ENCODE measurements around the gene MEGF11. TPM values are rescaled to one million over a fixed set of nuclear protein-coding genes. Genes with fewer than 3 reads are reported as not detected.

The MEGF11 gene
- total RNA-seq, 4 donors from 2014 or later, result 2.4 to 8.5 (median 4.3) TPM

GRCh38 chr15:65926459-65926858 lies 327.1 kb downstream of the MEGF11 start:
- Histone ChIP-seq H3K4me1 (no peaks in the 10 kb centered on the region), H3K36me3 (no peaks in the 10 kb centered on the region), H3K27me3 (no peaks in the 10 kb centered on the region), H3K9me3 (no peaks in the 10 kb centered on the region), H3K27ac (no peak overlapping the region), H3K4me3 (no peak overlapping the region)
- WGBS, result 100% methylated on average over 1 of the region's 1 CpG
- DNase-seq (ENCODE audit: low spot score in 2 of 2), result no peak
- no peak for TF ChIP-seq POLR2AphosphoS5 (IDR thresholded peaks at IDR 0.05)
- no peak for TF ChIP-seq EP300 (IDR thresholded peaks at IDR 0.05)
- no peak for TF ChIP-seq POLR2A (IDR thresholded peaks at IDR 0.05)
- no peak for TF ChIP-seq CTCF (IDR thresholded peaks at IDR 0.05)

- H3K27me3 ChIP-seq, result no peaks in the 10 kb centered on the region
- no peaks in the 10 kb centered on the region for H3K4me1 ChIP-seq
- no peaks in the 10 kb centered on the region for H3K36me3 ChIP-seq
- no peak overlapping the region for H3K4me3 ChIP-seq
- no peaks in the 10 kb centered on the region for H3K9me3 ChIP-seq
- no peak for DNase-seq (ENCODE audit: low spot score in 2 of 2)
- H3K27ac ChIP-seq, result no peak overlapping the region
- TF ChIP-seq POLR2AphosphoS5 (IDR thresholded peaks at IDR 0.05) (no peak), CTCF (IDR thresholded peaks at IDR 0.05) (no peak), POLR2A (IDR thresholded peaks at IDR 0.05) (no peak), EP300 (IDR thresholded peaks at IDR 0.05) (no peak)
- WGBS, result 100% methylated on average over 1 of the region's 1 CpG
Observed at GRCh38 chr15:65925338-65925737, 328.2 kb downstream of the MEGF11 start.

DNA sequence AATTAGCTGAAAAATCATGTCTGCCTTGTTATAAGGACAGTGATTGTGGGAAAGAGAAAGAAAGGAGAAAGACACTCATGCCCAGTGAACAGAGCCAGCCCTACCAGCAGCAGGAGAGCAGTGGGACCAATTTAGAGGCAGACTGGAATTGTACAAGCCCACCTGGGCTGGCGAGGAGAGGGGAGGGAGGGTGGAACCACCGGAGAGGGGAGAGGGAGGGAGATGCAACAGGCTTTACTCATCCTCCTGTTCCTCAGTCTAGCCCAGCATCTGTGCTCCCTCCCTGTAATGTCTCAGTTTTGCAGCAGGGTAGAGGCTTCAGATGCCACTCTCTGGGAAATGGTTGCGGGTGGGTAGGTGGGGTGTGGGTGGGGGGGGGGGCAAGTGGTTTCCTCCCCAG lies 329.5 kb downstream of the MEGF11 start:
- no peaks in the 10 kb centered on the region for H3K36me3 ChIP-seq
- H3K4me3 ChIP-seq, result no peak overlapping the region
- 93% methylated on average over 3 of the region's 3 CpGs for WGBS
- TF ChIP-seq POLR2AphosphoS5 (IDR thresholded peaks at IDR 0.05) (no peak), CTCF (IDR thresholded peaks at IDR 0.05) (no peak), EP300 (IDR thresholded peaks at IDR 0.05) (no peak), POLR2A (IDR thresholded peaks at IDR 0.05) (no peak)
- no peak overlapping the region for H3K27ac ChIP-seq
- no peaks in the 10 kb centered on the region for H3K9me3 ChIP-seq
- H3K27me3 ChIP-seq, result no peaks in the 10 kb centered on the region
- no peaks in the 10 kb centered on the region for H3K4me1 ChIP-seq
- DNase-seq (ENCODE audit: low spot score in 2 of 2), result no peak

- H3K27me3 ChIP-seq, result no peaks in the 10 kb centered on the region
- H3K9me3 ChIP-seq, result no peaks in the 10 kb centered on the region
- no peak for DNase-seq (ENCODE audit: low spot score in 2 of 2)
- 59% methylated on average over 5 of the region's 5 CpGs for WGBS
- H3K4me1 ChIP-seq, result no peaks in the 10 kb centered on the region
- no peak overlapping the region for H3K27ac ChIP-seq
- no peak overlapping the region for H3K4me3 ChIP-seq
- TF ChIP-seq POLR2A (IDR thresholded peaks at IDR 0.05), result no peak
- TF ChIP-seq POLR2AphosphoS5 (IDR thresholded peaks at IDR 0.05), result no peak
- TF ChIP-seq EP300 (IDR thresholded peaks at IDR 0.05), result no peak
- TF ChIP-seq CTCF (IDR thresholded peaks at IDR 0.05), result no peak
- no peaks in the 10 kb centered on the region for H3K36me3 ChIP-seq
Observed at GRCh38 chr15:65923264-65923663, 330.3 kb downstream of the MEGF11 start.

DNA sequence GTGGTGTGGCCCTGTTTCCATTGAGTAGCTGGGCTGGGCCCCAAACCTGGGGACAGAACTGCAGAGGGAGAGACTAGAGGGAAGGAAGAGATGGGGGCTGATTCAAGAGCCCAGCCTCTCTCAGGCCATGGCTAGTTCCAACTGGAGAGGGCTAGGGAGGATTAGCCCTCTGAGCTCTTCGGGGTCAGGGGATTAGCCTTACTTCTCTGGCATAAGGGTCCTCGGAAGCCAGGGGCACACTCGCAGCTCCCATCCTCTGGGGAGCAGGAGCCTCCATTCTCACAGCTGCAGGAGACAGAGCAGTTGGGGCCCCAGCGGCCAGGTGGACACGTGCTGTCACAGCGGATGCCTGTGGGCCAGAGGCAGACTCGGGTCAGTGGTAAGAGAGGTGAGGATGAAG lies 330.9 kb downstream of the MEGF11 start:
- no peak overlapping the region for H3K4me3 ChIP-seq
- no peaks in the 10 kb centered on the region for H3K4me1 ChIP-seq
- no peaks in the 10 kb centered on the region for H3K9me3 ChIP-seq
- no peak overlapping the region for H3K27ac ChIP-seq
- no peaks in the 10 kb centered on the region for H3K27me3 ChIP-seq
- 96% methylated on average over 7 of the region's 7 CpGs for WGBS
- TF ChIP-seq POLR2AphosphoS5 (IDR thresholded peaks at IDR 0.05) (no peak), EP300 (IDR thresholded peaks at IDR 0.05) (no peak), POLR2A (IDR thresholded peaks at IDR 0.05) (no peak), CTCF (IDR thresholded peaks at IDR 0.05) (no peak)
- no peaks in the 10 kb centered on the region for H3K36me3 ChIP-seq
- DNase-seq (ENCODE audit: low spot score in 2 of 2), result no peak
